A549 (cell line): ENCODE results near the gene VAT1L.

Source experiments
- CTCF ChIP-seq: fragments of >200 bp; sonication (Bioruptor Twin); formaldehyde crosslinking; IDR thresholded peaks from 3 replicates; pipeline ENCODE4 v1.5.1; 2016
- E2F6 ChIP-seq: IDR thresholded peaks from 2 replicates; pipeline ENCODE4 v1.6.1; 2012; ENCODE audit warnings: low read depth, borderline replicate concordance
- ELK1 ChIP-seq: fragments of 150-350 bp; IDR thresholded peaks from 2 replicates; pipeline ENCODE4 v1.6.1; 2014; ENCODE audit warnings: low read depth, mild to moderate bottlenecking, low read length
- EP300 ChIP-seq, 2 experiments: fragments of >200 bp; sonication (Bioruptor Twin); formaldehyde crosslinking; IDR thresholded peaks; 2 replicates in 1 of 2; 3 replicates in 1 of 2; pipeline ENCODE4 v1.6.1; 2016 to 2017
- KDM1A ChIP-seq: fragments of 200-600 bp; sonication (generic); IDR thresholded peaks from 2 replicates; pipeline ENCODE4 v1.6.1; 2016; ENCODE audit warnings: low read depth, mild to moderate bottlenecking
- MAFK ChIP-seq: fragments of 450-650 bp; IDR thresholded peaks from 2 replicates; pipeline ENCODE4 v1.6.1; 2014; ENCODE audit not compliant: partially characterized antibody
- MAZ ChIP-seq: fragments of 150-350 bp; IDR thresholded peaks from 2 replicates; pipeline ENCODE4 v1.6.1; 2014; ENCODE audit warnings: antibody characterized with exemption, low read depth, low read length, borderline replicate concordance
- MYC ChIP-seq: IDR thresholded peaks from 2 replicates; pipeline ENCODE4 v1.6.1; 2012; ENCODE audit warnings: mild to moderate bottlenecking, inconsistent platforms, low read length, improper control_type of control experiment, borderline replicate concordance
- NR3C1 ChIP-seq: fragments of >200 bp; sonication (Bioruptor Twin); formaldehyde crosslinking; IDR thresholded peaks from 3 replicates; pipeline ENCODE4 v1.6.1; 2017
- POLR2A ChIP-seq: IDR thresholded peaks from 2 replicates; pipeline ENCODE4 v1.6.1; 2012; ENCODE audit warnings: mild to moderate bottlenecking, low read length
- POLR2AphosphoS2 ChIP-seq: conservative IDR thresholded peaks from 2 replicates; pipeline ENCODE4 v1.6.1; 2012; ENCODE audit warnings: low read length, improper control_type of control experiment, inconsistent platforms
- RNF2 ChIP-seq: fragments of 200-600 bp; sonication (generic); IDR thresholded peaks from 2 replicates; pipeline ENCODE4 v1.6.1; 2016; ENCODE audit warnings: low read depth, mild to moderate bottlenecking, antibody characterized with exemption, moderate library complexity, borderline replicate concordance
- TF ChIP-seq, protein P1 (sequence below): fragments of 250-450 bp; sonication (Bioruptor Pico); IDR thresholded peaks from 2 replicates; pipeline ENCODE4 v1.5.0; 2021; ENCODE audit warnings: mild to moderate bottlenecking, moderate library complexity, borderline replicate concordance

DNA sequence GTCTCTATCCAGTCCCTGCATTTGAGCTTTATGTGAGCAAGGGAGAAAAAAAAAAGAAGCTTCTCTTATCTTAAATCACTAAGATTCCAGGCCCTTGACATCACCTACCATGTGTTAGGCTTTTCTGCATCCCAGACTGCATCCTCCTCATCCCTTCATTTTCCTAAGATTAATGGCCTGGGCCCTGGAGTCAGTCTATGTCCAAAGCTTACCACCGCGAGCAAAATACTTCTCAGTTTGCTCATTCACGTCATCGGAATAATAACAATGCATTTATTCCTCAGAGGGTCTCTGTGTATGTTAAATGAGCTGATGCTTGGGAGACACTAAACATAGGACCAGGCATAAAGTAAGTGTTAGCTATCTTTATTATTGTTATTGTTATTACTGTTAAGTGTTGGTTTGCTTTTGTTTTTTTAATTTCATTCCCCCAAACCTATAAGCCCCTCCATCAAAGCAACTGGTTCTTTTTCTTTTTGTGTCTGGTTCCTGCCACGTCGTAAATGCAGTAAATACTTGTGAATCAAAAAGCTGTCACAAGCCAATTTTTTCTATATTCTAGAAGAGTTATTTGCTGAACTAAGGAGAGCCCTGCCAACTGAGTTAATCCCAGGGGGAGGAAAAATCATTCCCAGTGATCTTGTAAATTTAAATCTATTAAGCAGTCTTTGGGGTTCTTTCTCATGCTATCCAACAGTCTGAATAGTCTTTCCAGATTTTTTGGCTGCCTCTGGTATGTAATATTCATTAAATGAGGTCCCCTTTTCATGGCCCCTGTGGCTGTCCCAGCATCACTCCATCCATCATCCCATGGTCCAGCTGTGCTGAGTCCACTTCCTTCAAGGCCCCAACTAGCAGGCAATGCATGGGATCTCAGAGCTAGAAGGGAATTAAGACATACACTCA is 46.5 kb downstream of the VAT1L start:
- TF ChIP-seq NR3C1, result no peak
- TF ChIP-seq CTCF, result no peak
- TF ChIP-seq POLR2AphosphoS2, result no peak
- TF ChIP-seq KDM1A, result no peak
- TF ChIP-seq ELK1, result no peak
- TF ChIP-seq MYC, result no peak
- TF ChIP-seq MAZ, result no peak
- no peak for TF ChIP-seq E2F6
- TF ChIP-seq MAFK, result no peak
- TF ChIP-seq, protein P1, sequence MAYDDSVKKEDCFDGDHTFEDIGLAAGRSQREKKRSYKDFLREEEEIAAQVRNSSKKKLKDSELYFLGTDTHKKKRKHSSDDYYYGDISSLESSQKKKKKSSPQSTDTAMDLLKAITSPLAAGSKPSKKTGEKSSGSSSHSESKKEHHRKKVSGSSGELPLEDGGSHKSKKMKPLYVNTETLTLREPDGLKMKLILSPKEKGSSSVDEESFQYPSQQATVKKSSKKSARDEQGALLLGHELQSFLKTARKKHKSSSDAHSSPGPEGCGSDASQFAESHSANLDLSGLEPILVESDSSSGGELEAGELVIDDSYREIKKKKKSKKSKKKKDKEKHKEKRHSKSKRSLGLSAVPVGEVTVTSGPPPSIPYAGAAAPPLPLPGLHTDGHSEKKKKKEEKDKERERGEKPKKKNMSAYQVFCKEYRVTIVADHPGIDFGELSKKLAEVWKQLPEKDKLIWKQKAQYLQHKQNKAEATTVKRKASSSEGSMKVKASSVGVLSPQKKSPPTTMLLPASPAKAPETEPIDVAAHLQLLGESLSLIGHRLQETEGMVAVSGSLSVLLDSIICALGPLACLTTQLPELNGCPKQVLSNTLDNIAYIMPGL, result no peak
- no peak for TF ChIP-seq POLR2A
- no peak for TF ChIP-seq RNF2
- no peak for TF ChIP-seq EP300 (IDR thresholded peaks at IDR 0.05)
